Lower leg skin (tissue), 3 donors: Measurements from ENCODE around the gene ADIRF.

Experiments
- POLR2A ChIP-seq, 2 donors: fragments of 450-650 bp; IDR thresholded peaks; one replicate each; pipeline ENCODE4 v1.6.1; 2016 to 2017; ENCODE audit warnings: antibody characterized with exemption in 2 of 2, mild to moderate bottlenecking in 1 of 2, moderate library complexity in 1 of 2
- TF ChIP-seq, protein P1 (sequence below), 3 donors: fragments of 450-650 bp; IDR thresholded peaks; one replicate each; pipeline ENCODE4 v1.5.1; 2016; ENCODE audit warnings: antibody characterized with exemption in 3 of 3, mild to moderate bottlenecking in 3 of 3, moderate library complexity in 2 of 3

DNA sequence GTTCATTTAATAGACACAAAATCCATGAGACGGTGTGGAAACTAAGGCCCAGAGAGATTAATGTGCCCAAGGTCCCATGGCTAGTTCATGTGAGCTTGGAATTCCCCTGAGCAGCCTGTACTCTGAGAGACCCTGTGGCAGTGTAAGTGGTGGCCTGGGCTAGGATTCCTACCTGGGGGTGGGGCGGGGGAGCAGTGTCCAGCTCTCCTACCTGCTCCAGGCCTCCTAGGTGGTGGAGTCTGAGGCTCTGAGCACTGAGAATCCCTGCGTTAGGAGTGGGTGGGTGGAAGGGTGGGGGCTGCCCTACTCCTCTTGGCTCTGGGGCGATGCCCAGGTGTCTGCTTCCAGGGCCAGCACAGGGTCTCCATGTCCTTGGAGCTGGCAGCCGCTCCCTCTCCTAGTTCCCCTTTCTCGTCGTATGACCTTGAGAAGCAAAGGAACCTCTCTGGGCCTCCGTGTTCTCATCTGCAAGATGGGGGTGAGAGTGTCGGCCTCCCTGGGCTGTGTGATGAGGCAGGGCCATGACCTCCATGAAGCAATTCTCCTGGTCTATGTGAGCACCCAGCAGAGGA is 7.3 kb upstream of the ADIRF start:
- no peak for TF ChIP-seq POLR2A (IDR thresholded peaks at IDR 0.05)
- TF ChIP-seq, protein P1, sequence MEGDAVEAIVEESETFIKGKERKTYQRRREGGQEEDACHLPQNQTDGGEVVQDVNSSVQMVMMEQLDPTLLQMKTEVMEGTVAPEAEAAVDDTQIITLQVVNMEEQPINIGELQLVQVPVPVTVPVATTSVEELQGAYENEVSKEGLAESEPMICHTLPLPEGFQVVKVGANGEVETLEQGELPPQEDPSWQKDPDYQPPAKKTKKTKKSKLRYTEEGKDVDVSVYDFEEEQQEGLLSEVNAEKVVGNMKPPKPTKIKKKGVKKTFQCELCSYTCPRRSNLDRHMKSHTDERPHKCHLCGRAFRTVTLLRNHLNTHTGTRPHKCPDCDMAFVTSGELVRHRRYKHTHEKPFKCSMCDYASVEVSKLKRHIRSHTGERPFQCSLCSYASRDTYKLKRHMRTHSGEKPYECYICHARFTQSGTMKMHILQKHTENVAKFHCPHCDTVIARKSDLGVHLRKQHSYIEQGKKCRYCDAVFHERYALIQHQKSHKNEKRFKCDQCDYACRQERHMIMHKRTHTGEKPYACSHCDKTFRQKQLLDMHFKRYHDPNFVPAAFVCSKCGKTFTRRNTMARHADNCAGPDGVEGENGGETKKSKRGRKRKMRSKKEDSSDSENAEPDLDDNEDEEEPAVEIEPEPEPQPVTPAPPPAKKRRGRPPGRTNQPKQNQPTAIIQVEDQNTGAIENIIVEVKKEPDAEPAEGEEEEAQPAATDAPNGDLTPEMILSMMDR (IDR thresholded peaks at IDR 0.05), result no peak
